Epithelial cell of esophagus (primary cell): ENCODE results near the gene MAGI2.

Experiments used
- DNase-seq: peaks from one replicate; pipeline ENCODE4 v3.0.0; 2010; ENCODE audit warnings: low read depth
- H3K4me3 ChIP-seq: 2 replicates; pipeline ENCODE4 v1.5.1; 2011; ENCODE audit warnings: mild to moderate bottlenecking, low read length, control low read depth
- TF ChIP-seq, protein P1 (sequence below): IDR thresholded peaks from 2 replicates; pipeline ENCODE4 v1.5.1; 2011; ENCODE audit warnings: low read depth, mild to moderate bottlenecking, low read length, control low read depth, inconsistent platforms; ENCODE audit not compliant: insufficient read depth; ENCODE audit errors: missing control alignments

Gene MAGI2

DNA sequence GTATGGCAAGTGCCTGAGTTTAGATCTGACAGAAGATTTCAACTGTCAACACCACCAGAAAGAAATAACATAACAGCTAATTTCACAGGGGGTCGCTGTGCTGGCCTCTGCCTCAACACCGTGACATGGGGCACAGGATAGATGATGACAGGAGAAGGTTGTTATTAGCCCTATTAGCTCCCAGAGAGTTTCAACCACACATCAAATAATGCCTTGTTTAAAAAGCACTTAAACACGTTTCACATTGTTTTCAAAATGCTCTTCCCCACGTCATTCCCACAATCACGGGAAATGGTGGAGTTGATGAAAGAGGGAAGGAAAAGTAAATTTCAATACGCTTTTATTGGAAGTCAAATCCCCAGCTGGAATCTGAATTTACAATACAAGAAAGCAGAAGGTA lies 184.7 kb downstream of the MAGI2 start:
- TF ChIP-seq, protein P1, sequence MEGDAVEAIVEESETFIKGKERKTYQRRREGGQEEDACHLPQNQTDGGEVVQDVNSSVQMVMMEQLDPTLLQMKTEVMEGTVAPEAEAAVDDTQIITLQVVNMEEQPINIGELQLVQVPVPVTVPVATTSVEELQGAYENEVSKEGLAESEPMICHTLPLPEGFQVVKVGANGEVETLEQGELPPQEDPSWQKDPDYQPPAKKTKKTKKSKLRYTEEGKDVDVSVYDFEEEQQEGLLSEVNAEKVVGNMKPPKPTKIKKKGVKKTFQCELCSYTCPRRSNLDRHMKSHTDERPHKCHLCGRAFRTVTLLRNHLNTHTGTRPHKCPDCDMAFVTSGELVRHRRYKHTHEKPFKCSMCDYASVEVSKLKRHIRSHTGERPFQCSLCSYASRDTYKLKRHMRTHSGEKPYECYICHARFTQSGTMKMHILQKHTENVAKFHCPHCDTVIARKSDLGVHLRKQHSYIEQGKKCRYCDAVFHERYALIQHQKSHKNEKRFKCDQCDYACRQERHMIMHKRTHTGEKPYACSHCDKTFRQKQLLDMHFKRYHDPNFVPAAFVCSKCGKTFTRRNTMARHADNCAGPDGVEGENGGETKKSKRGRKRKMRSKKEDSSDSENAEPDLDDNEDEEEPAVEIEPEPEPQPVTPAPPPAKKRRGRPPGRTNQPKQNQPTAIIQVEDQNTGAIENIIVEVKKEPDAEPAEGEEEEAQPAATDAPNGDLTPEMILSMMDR = no peak
- no peak for DNase-seq
- no peak overlapping the region for H3K4me3 ChIP-seq

DNA sequence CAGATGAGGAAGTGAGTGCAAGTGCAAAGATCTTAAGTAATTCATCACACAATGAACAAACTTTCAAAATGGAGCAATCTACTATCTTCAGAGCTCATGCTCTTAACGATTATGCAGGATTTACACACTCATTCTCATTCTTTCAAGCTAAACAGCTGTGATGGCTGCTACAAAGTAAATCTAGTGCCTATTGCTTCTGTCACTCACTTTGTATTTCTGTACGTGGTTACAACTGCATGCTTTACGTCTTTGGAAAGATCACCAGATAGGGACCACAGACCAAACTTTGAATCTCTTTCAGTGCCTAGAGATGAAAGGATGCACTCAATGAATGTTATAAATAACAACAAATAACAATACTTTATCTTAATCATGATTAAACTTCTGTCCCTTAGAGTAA lies 194.6 kb downstream of the MAGI2 start:
- TF ChIP-seq, protein P1 = no peak
- DNase-seq = no peak

DNA sequence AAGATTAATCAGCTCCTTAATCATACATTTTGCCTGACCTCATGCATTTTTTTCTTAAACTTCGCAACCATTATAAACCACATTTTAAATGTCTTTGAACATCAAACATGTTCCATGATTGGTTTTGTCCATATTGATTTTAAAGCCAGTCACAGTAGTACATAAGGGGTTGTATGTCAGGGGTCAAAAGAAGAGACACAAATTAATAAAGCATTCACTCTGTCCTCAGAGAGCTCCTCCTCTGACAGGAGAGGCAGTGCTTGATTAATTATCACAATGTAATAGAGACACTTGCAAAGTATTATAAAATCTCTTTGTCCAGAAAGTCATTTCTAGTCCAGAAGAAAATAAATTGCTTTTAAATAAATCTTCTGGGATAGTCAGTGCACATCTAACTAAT lies 195.5 kb downstream of the MAGI2 start:
- TF ChIP-seq, protein P1 = no peak
- no peak overlapping the region for H3K4me3 ChIP-seq
- no peak for DNase-seq

More for the DNA sequence above, 194.6 kb downstream of the MAGI2 start:
- no peak overlapping the region for H3K4me3 ChIP-seq

DNA sequence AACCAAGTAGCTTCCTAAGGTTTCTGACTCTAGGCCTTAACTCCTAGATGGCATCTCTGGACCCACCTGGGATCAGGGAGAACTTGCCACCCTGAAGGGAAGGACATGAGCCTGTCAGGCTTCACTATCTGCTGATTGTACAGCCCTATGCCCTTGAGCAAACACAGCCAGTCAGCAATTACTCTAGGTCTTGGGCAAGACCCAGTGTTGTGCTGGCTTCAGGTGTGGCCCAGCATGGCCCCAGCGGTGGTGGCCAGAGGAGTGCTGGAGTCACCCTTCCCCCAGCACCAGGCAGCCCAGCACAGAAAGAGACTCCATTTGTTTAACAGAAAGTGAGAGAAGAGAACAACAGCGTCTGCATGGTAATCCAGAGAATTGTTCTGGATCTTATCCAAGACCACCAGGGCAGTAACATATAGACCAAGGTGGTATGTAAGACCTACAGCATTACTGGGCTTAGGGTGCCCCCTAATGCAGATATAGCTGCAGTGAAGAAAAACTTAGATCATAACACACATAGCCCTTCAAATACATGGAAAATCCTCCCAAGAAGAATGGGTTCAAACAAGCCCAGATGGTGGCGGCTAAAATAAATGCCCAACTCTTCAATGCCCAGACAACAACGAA lies 207.7 kb downstream of the MAGI2 start:
- TF ChIP-seq, protein P1 = no peak
- no peak overlapping the region for H3K4me3 ChIP-seq
- no peak for DNase-seq

DNA sequence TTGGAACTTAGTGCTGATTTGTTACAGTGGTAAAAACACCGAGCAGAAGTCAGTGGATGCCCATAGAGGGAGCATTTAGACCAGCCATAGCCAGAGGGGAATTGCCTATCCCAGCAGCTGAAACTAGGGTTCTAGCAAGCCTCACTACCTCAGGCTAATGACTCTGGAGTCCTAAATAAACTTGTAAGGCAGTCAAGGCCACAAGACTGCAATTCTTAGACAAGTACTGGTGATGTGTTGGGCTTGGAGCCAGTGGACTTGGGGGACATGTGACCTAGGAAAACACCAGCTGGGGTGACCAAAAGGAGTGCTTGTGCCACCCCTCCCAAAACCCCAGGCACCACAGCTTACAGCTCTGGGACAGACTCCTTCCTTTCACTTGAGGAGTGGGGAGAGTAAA lies 209.0 kb downstream of the MAGI2 start:
- TF ChIP-seq, protein P1 = no peak
- DNase-seq = no peak
- no peak overlapping the region for H3K4me3 ChIP-seq

DNA sequence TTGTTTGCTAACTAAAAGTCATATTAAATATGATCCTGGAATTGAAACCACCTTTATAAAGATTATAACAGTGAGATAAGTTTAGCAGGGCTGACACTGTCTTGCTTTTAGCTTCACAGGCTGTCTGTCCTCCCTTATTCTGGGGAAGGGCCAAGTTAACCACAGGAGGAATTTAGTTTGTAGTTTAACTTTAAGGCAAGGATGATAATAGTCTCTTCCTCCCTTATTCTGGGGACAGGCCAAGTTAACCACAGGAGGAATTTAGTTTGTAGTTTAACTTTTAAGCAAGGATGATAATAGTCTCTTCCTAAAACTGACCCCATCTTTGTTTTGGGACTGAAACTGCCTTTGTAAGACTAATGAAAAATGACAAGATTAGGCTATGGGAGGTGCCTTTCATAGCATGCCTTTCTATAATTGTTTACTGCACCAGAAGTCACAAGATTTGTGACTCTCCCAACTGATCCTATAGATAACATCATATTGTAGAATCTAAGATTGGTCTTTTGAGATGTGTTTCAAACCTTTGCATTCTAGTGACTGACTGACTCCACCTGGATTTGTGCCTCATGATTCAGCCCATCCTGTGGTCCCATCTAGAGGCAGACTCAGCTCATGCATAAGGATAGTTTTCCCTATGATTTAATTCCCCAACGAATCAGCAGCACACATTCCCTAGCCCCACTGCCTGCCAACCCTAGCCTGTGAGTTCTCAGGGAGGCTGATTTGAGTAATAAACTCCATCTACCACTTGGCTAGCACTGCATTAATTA lies 212.0 kb downstream of the MAGI2 start:
- H3K4me3 ChIP-seq = no peak overlapping the region
- DNase-seq = peak; percentile 11
- TF ChIP-seq, protein P1 = no peak

DNA sequence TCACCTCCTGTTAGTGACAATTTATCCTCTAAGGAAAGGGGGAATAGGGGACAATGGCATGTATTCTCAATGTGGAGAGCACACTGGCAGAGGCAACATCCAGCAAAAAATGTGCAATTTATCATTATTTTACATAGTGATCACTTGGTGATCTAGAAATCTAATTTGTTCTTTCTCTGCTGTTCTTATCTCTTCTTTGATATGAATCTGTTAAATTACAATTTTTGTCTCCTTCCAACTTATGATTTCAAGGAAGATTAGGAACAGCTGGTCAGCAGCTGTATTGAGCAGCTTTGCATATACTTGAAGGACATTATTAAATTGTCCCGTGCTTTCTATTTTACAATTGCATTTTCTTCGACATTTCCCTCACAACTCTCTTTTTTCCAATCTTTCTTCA lies 213.1 kb downstream of the MAGI2 start:
- no peak overlapping the region for H3K4me3 ChIP-seq
- TF ChIP-seq, protein P1 = no peak

More for the DNA sequence above, 213.1 kb downstream of the MAGI2 start:
- no peak for DNase-seq
